Right lobe of liver (tissue), 4 donors: Measurements from ENCODE around the gene PPEF1.

Source experiments
- CTCF ChIP-seq, 4 donors: fragments of 200-600 bp in 3 of 4; fragments of 450-650 bp in 1 of 4; IDR thresholded peaks; one replicate each; pipeline versions ENCODE4 v1.5.1 to v1.8.0; 2016 to 2022; ENCODE audit warnings: antibody characterized with exemption in 4 of 4, mild to moderate bottlenecking in 2 of 4
- POLR2A ChIP-seq: fragments of 450-650 bp; IDR thresholded peaks from one replicate; pipeline ENCODE4 v1.6.1; 2017; ENCODE audit warnings: antibody characterized with exemption, mild to moderate bottlenecking
- donor health status: DM: no; HTN: no; CAD: no.
- donor health status: DM: no; HTN: no; CAD: no.
- donor health status: DM: no; HTN: yes; CAD: no.

- TF ChIP-seq CTCF (IDR thresholded peaks at IDR 0.05): no peak
- TF ChIP-seq POLR2A: no peak
Observed at GRCh38 chrX:18707426-18708049, at the start of gene PPEF1.
